Measurements from ENCODE around the gene MIEF1.

Gene MIEF1

DNA sequence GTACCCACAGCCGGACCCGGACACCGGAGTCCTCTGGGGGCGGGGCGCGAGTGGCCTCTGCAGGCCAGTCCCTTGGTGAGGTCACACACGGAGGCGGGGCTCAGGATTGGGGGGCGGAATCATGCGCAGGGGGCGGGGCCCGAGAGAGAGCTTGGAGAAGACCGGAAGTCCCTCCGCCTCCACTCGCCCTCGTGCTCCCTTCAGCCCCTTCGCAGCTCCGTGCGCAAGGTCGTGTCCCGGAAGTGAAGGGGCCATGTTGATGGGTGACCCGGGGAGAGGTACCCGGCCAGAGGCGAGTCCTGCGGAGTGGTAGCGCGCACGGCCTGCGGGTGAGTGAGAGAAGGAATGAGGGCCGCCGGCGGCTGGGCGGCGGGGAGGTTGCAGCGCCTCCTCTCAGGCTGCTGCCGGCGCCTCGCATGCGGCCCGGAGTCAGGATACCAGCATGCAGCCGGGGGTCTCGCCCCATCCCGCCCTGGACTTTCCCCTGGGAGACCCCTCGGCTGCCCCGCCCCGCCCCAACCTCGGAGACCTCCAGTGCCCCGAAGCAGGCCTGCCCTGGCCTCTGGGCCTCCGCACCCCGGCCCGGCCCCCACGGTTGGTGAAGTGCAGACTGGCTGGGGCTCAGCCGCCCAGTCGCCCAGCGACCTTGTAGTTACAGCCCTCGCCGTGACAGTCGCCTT, at the start of gene MIEF1:
TSS of gene MIEF1 (plus strand) at position 182 of the 680 bp plus-strand sequence. CDS start 9,005 bp downstream, outside the sequence.
- peak within 1 kb of the TSS; percentile 78 to 94 (median 86) for H3K4me3 ChIP-seq
- peaks cover 29 to 50% (median 36%) of the 10 kb centered on the region in 10 experiments for H3K4me1 ChIP-seq
- no peaks in the 10 kb centered on the region for H3K27me3 ChIP-seq
- no peaks in the 10 kb centered on the region for H3K9me3 ChIP-seq (replicated peaks in 1 of 11)
- peaks cover 34 to 39% (median 37%) of the 10 kb centered on the region in 11 experiments for H3K36me3 ChIP-seq
- peaks cover 12 to 43% (median 38%) of the 10 kb centered on the region in 11 experiments; a peak in 18 of 22 replicates for H4K20me1 ChIP-seq
- peak within 1 kb of the TSS; percentile 82 to 94 (median 91) for H3K9ac ChIP-seq
- no peak for TF ChIP-seq Cebpa-rat (IDR thresholded peaks at IDR 0.05)
- H3K27ac ChIP-seq = peak within 1 kb of the TSS; percentile 63 to 89 (median 85)
- H3K4me2 ChIP-seq = peak within 1 kb of the TSS; percentile 87 to 99 (median 93)

DNA sequence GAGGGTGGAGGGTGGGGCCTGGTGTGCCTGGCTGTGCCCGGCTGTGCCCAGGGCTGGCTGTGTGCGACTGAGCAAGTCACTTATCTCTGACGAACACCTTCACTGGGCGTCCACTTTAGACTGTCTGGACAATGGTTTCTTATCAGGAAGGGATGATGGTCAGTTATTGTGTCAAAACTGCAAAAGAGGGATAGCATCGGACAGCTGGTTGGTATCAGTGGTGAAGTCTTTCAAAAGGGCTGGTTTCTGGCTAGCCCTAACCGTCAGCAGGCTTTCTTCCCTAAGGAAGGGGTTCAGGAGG, 49.4 kb upstream of the MIEF1 start:
- Histone ChIP-seq H3K9me3 (replicated peaks in 1 of 11) (no peaks in the 10 kb centered on the region), H3K4me2 (no peak overlapping the region), H3K9ac (no peak overlapping the region), H3K4me1 (peaks cover 22 to 55% (median 34%) of the 10 kb centered on the region in 10 experiments), H3K27me3 (peaks cover 0 to 19% (median 4%) of the 10 kb centered on the region in 11 experiments; a peak in 11 of 22 replicates), H3K36me3 (no peaks in the 10 kb centered on the region), H3K27ac (no peak overlapping the region), H3K4me3 (no peak overlapping the region), H4K20me1 (no peaks in the 10 kb centered on the region)
- no peak for TF ChIP-seq Cebpa-rat (IDR thresholded peaks at IDR 0.05)

DNA sequence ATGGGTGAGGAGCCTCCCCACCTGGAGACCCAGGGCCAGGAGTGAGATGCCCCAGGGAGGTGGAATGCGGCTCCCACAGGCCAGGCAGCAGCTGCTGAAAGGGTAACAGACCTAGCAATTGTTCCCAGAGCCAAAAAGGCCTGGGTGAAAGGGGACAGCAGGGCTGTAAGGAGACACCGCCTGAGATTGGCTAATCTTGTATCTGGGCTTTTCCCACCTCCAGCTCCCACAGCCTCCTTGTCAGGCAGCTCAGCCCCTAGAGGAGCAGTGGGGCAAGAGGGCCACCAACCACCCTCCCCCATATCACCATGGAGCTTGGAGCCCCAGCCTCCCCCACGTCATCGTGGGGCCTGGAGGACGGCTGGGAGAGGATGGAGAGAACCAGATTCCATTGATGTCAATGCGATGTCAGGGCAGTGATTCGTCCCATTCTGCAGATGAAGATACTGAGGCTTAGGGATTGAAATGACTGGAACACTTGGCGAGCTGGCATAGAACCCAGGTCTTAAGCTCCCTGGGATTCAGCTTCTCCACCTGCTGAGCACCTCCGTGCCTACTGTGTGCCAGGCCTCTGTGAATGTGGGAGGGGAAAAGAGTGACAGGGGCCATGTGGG, 48.2 kb upstream of the MIEF1 start:
- no peaks in the 10 kb centered on the region for H4K20me1 ChIP-seq
- TF ChIP-seq Cebpa-rat (IDR thresholded peaks at IDR 0.05) = no peak
- no peak overlapping the region for H3K4me3 ChIP-seq

DNA sequence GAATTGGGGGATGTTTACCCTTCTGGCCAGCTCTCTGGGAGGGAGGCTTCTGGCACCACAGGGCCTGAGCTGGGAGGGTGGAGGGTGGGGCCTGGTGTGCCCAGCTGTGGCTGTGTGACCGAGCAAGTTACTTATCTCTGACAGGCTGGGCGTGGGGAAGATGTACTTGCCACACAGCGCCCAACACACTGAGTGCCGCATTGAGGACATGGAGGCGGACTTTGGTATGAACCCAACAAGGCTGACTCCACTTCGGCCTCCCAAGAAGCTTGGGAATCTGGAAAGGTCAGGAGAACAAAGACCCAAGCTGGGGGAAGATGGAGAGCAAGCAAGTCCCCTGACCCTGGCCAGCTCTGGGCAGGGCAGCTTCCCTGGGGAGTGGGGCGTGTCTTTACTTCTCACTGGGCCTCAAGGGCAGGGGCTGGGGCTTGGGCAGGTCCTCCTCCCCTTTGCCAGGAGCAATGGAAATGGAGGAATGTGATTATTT, 47.7 kb upstream of the MIEF1 start:
- Histone ChIP-seq H3K36me3 (no peaks in the 10 kb centered on the region), H3K4me1 (peaks cover 15 to 49% (median 28%) of the 10 kb centered on the region in 10 experiments), H3K4me3 (no peak overlapping the region), H4K20me1 (no peaks in the 10 kb centered on the region), H3K9ac (no peak overlapping the region), H3K27me3 (peaks cover 0 to 18% (median 11%) of the 10 kb centered on the region in 11 experiments; a peak in 12 of 22 replicates), H3K4me2 (peak overlapping the region in 7 of 11 experiments; percentile 5 to 36 (median 15); a peak in 9 of 22 replicates), H3K9me3 (replicated peaks in 1 of 11) (no peaks in the 10 kb centered on the region), H3K27ac (no peak overlapping the region)
- TF ChIP-seq Cebpa-rat (IDR thresholded peaks at IDR 0.05) = no peak

More for the DNA sequence above, 48.2 kb upstream of the MIEF1 start:
- H3K9ac ChIP-seq = no peak overlapping the region
- no peaks in the 10 kb centered on the region for H3K36me3 ChIP-seq
- no peaks in the 10 kb centered on the region for H3K9me3 ChIP-seq (replicated peaks in 1 of 11)
- peak overlapping the region in 5 of 11 experiments; percentile 12 to 30 (median 21); a peak in 6 of 22 replicates for H3K4me2 ChIP-seq
- H3K4me1 ChIP-seq = peaks cover 19 to 53% (median 32%) of the 10 kb centered on the region in 10 experiments
- peaks cover 0 to 19% (median 11%) of the 10 kb centered on the region in 11 experiments; a peak in 12 of 22 replicates for H3K27me3 ChIP-seq
- no peak overlapping the region for H3K27ac ChIP-seq

DNA sequence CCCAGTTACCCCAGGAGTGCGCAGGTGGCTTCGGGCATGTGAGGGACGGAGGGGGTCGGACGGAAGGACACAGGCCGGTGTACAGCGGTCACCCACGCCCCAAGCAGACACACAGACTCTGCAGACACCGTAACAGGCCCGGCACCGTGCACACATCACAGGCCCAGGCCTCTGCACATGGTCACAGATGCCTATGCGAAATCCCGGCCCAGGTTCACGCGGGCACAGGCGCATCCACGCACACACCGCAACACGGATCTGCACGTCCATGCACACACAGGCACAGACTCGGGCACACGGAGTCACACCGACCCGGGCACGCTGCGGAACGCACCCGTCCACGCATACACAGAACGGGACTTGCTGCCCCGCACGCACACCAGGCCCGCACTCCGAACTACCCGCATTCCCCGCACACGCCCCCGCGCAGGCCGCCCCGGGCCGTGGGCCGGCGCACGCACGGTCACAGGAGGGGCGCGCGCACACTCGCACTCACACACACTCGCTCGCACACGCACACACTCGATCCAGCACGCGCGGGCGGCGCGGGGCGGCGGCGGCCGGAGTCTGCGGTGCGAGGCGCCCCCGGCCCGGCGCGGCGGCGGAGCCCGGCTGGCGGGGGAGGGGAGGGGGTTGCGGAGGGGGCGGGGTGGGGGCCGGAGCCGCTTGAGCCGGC, 45.4 kb upstream of the MIEF1 start, which contains the start of gene MGAT3:
TSS of gene MGAT3 (plus strand) at position 491 of the 676 bp plus-strand sequence. CDS start 30,336 bp downstream, outside the sequence.
- no peak for TF ChIP-seq Cebpa-rat (IDR thresholded peaks at IDR 0.05)
- no peaks in the 10 kb centered on the region for H3K9me3 ChIP-seq (replicated peaks in 1 of 11)
- H3K27ac ChIP-seq = peak within 1 kb of the TSS; percentile 57 to 81 (median 71); a peak in 21 of 22 replicates
- no peaks in the 10 kb centered on the region for H4K20me1 ChIP-seq
- peak within 1 kb of the TSS; percentile 85 to 99 (median 93) for H3K4me2 ChIP-seq
- H3K4me3 ChIP-seq = peak within 1 kb of the TSS; percentile 61 to 78 (median 71)
- peaks cover 10 to 46% (median 23%) of the 10 kb centered on the region in 10 experiments for H3K4me1 ChIP-seq
- no peaks in the 10 kb centered on the region for H3K36me3 ChIP-seq
- H3K27me3 ChIP-seq = peaks cover 0 to 18% (median 11%) of the 10 kb centered on the region in 11 experiments; a peak in 12 of 22 replicates
- H3K9ac ChIP-seq = peak within 1 kb of the TSS; percentile 74 to 86 (median 81)

DNA sequence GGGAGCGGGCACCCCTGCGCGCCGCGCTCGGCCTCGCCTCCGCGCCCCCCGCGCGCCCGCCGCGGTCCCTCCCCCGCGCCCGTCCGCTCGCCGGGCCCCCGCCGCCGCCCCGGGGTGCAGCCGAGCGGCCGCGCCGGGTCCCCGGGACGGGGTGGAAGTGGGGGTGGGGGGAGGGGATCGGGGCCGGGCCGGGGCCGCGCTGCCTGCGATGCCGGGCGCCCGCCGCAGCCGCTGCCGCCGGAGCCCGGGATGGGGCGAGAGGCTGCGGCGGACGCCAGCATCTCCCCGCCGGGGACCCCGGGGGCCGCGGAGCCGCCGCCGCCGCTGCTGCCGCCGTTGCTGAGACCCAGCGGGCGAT, 44.9 kb upstream of the MIEF1 start:
- no peak for TF ChIP-seq Cebpa-rat (IDR thresholded peaks at IDR 0.05)
- peak overlapping the region; percentile 74 to 86 (median 81) for H3K9ac ChIP-seq
- H3K4me3 ChIP-seq = peak overlapping the region; percentile 61 to 78 (median 71)
- no peaks in the 10 kb centered on the region for H4K20me1 ChIP-seq
- peak overlapping the region; percentile 57 to 81 (median 71); a peak in 20 of 22 replicates for H3K27ac ChIP-seq
- H3K4me2 ChIP-seq = peak overlapping the region; percentile 85 to 99 (median 93); a peak in 21 of 22 replicates
- H3K27me3 ChIP-seq = peaks cover 0 to 18% (median 11%) of the 10 kb centered on the region in 11 experiments; a peak in 12 of 22 replicates
- H3K9me3 ChIP-seq (replicated peaks in 1 of 11) = no peaks in the 10 kb centered on the region
- peaks cover 15 to 45% (median 28%) of the 10 kb centered on the region in 10 experiments for H3K4me1 ChIP-seq
- no peaks in the 10 kb centered on the region for H3K36me3 ChIP-seq

DNA sequence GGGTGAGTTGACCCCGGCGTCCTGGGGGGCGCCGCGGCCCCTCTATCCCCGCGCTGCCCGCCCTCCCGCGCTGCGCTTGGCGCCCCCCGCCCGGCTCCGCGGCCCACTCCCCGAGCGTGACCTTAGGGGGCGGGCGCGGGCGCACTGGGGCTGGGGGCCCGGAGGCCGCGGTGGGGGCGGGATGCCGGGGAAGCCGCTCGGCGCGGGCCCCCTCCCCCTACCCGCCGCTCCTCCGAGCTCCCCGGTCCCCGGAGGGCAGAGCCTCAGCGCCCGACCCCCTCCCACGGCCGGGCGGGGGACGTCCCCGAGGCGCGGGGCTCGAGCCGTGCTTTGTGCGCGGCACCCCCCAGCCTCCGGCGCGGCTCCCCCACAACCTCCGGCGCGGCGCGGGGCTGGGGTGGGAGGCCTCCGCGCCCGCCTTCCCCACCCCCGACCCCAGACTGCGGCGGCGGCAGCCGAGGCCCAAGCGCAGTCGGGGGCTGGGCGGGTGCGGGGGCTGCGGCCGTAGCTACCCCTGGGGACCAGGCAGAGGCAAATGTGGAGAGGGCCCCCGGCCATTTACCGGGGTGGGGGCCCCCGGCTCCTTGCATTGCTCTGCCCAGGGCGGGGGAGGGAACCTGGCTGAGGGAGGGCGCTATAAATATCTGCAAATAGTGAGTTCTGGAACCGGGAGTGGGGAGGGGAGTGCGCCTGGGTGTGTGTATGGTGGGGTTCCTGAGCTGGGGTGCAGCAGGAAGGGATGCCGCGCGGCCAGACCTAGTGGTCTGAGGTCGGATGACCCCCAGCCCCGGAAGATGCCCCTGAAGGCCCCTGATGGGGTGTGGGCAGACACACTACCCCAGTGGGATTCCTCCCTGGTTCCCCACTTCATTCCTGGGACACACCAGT, 44.3 kb upstream of the MIEF1 start:
- peak overlapping the region; percentile 61 to 78 (median 71) for H3K4me3 ChIP-seq
- peaks cover 0 to 18% (median 11%) of the 10 kb centered on the region in 11 experiments; a peak in 12 of 22 replicates for H3K27me3 ChIP-seq
- H3K27ac ChIP-seq = peak overlapping the region; percentile 57 to 81 (median 71); a peak in 21 of 22 replicates
- no peak for TF ChIP-seq Cebpa-rat (IDR thresholded peaks at IDR 0.05)
- peaks cover 22 to 45% (median 34%) of the 10 kb centered on the region in 10 experiments for H3K4me1 ChIP-seq
- H3K36me3 ChIP-seq = no peaks in the 10 kb centered on the region
- no peaks in the 10 kb centered on the region for H3K9me3 ChIP-seq (replicated peaks in 1 of 11)
- no peaks in the 10 kb centered on the region for H4K20me1 ChIP-seq
- H3K4me2 ChIP-seq = peak overlapping the region; percentile 85 to 99 (median 93)
- peak overlapping the region; percentile 74 to 86 (median 81) for H3K9ac ChIP-seq
